Subcutaneous abdominal adipose tissue (tissue), 5 donors: ENCODE data around the gene SHC4.
"Not testable (repeated sequence)": the region's sequence is repeated elsewhere in the genome, so short reads cannot be mapped to it uniquely, and the experiment has no call there.

ENCODE experiments used
- H3K27ac ChIP-seq: one replicate; pipeline ENCODE4 v1.7.0; 2013; ENCODE audit warnings: low read depth, mild to moderate bottlenecking, inconsistent platforms, low read length, moderate library complexity
- H3K27me3 ChIP-seq, 5 donors: one replicate each; pipeline ENCODE4 v1.7.0; 2013; ENCODE audit warnings: low read length in 5 of 5, inconsistent platforms in 1 of 5; ENCODE audit not compliant: control insufficient read depth in 5 of 5, insufficient read depth in 4 of 5
- H3K36me3 ChIP-seq, 5 donors: one replicate each; pipeline ENCODE4 v1.7.0; 2013; ENCODE audit warnings: low read length in 5 of 5; ENCODE audit not compliant: control insufficient read depth in 5 of 5, insufficient read depth in 5 of 5
- H3K4me1 ChIP-seq, 5 donors: one replicate each; pipeline ENCODE4 v1.7.0; 2013; ENCODE audit warnings: low read length in 5 of 5, mild to moderate bottlenecking in 3 of 5, moderate library complexity in 1 of 5; ENCODE audit not compliant: control insufficient read depth in 5 of 5, insufficient read depth in 5 of 5
- H3K4me3 ChIP-seq, 5 donors: one replicate each; pipeline ENCODE4 v1.7.0; 2013; ENCODE audit warnings: low read length in 5 of 5, low read depth in 1 of 5
- H3K9ac ChIP-seq, 5 donors: one replicate each; pipeline ENCODE4 v1.7.0; 2013; ENCODE audit warnings: low read length in 5 of 5, mild to moderate bottlenecking in 4 of 5, moderate library complexity in 3 of 5
- H3K9me3 ChIP-seq, 5 donors: one replicate each; pipeline ENCODE4 v1.7.0; 2013; ENCODE audit warnings: low read length in 5 of 5; ENCODE audit not compliant: control insufficient read depth in 5 of 5
- donor health status: healthy.
- donor health status: healthy.
- donor health status: healthy.
- donor health status: healthy.
- donor health status: healthy.

SHC4 gene

DNA sequence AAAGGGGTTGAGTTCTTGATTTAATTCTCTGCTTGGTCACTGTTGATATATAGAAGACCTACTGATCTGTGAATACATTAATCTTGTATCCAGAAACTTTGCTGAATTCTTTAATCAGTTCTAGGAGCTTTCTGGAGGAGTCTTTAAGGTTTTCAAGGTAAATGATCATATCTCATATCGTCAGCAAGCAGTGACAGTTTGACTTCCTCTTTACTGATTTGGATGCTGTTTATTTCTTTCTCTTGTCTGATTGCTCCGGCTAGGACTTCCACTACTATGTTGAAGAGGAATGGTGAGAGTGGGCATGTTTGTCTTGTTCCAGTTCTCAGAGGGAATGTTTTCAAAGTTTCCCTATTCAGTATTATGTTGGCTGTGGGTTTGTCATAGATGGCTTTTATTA lies 54.4 kb downstream of the SHC4 start:
- not testable (repeated sequence) for H3K9me3 ChIP-seq, H3K36me3 ChIP-seq, H3K27me3 ChIP-seq, H3K27ac ChIP-seq, H3K9ac ChIP-seq, H3K4me1 ChIP-seq, H3K4me3 ChIP-seq

DNA sequence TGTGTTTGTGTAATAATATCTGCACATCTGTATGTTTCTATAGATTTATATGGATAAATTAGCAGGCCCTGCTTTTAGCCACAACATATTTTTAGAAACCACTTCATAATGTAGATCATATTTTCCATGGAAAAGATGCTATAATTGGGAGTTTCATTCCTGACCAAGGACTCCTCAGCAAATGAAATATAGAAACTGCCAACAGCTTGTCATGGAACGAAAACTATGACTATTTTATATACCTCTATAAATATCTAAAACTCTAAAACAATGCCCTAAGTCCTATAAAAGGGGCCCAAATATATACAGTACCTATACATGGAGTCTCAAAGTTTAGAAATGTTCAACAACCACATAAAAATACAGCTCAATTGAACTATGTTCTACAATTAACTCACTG lies 57.9 kb downstream of the SHC4 start:
- no peaks in the 10 kb centered on the region for H3K27me3 ChIP-seq
- H3K4me3 ChIP-seq = no peak overlapping the region

DNA sequence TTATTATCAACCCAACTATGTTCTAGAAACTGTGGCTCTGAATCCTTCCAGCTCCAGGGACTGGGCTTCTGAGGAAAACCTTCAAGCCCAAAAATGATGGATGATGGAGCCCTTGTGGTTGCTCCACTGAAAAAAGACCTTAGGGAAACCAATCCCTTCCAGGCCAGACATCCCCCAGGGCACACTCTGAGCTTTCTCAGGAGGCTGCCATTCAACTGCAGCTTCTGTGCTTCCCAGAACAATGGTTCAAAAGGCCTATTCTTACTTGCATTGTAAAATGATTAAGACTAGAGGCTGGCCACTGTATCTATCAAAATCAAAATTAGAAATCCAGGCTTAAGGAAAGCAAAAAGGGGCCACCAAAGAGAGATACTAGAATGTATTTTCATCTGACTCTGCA lies 58.5 kb downstream of the SHC4 start:
- Histone ChIP-seq H3K4me1 (no peaks in the 10 kb centered on the region), H3K9me3 (no peaks in the 10 kb centered on the region), H3K36me3 (no peaks in the 10 kb centered on the region), H3K4me3 (no peak overlapping the region), H3K27ac (no peak overlapping the region), H3K9ac (no peak overlapping the region), H3K27me3 (no peaks in the 10 kb centered on the region)

More for the DNA sequence above, 57.9 kb downstream of the SHC4 start:
- Histone ChIP-seq H3K9ac (no peak overlapping the region), H3K36me3 (no peaks in the 10 kb centered on the region), H3K9me3 (no peaks in the 10 kb centered on the region), H3K4me1 (no peaks in the 10 kb centered on the region), H3K27ac (no peak overlapping the region)

DNA sequence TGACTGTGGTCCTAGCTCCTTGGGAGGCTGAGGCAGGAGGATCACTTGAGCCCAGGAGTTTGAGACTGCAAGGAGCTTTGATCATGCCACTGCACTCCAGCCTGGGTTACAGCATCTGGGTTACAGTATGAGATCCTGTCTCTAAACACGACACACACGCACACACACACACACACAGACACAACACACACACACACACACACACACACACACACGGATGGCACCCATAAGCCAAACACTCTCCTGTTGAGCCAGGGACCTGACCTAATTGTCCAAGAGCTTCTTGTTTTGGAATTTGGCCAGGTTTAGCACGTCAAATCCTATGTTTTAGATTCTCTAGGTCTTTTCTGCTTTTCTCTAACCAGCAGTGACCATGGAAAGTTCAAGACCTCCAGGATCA lies 59.0 kb downstream of the SHC4 start:
- Histone ChIP-seq H3K36me3 (no peaks in the 10 kb centered on the region), H3K27me3 (peaks cover 0 to 2% (median 0%) of the 10 kb centered on the region in 5 donors), H3K9ac (no peak overlapping the region), H3K9me3 (no peaks in the 10 kb centered on the region), H3K4me3 (no peak overlapping the region), H3K4me1 (no peaks in the 10 kb centered on the region), H3K27ac (no peak overlapping the region)

DNA sequence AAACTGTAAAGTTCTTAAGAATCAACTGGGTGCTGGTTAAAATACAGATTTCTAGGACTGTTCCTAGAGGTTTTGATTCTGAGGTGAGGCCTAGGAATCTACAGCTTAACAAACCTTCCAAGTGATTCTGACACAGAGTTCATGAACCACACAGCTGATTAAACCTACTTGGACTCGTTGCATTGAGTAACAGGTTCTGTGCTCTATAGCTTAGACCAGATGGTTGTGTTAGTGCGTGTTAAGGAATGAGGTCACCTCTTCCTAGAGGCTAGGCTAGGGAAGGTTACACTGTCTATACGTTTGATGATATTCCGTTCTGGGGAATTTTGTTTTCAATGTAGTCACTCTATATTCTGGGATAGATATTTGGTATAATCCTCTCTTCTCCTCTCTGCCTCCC lies 63.9 kb downstream of the SHC4 start:
- Histone ChIP-seq H3K4me1 (peaks cover 0 to 12% (median 3%) of the 10 kb centered on the region in 5 donors), H3K4me3 (no peak overlapping the region), H3K9ac (no peak overlapping the region), H3K9me3 (no peaks in the 10 kb centered on the region), H3K36me3 (no peaks in the 10 kb centered on the region), H3K27ac (no peak overlapping the region), H3K27me3 (peaks cover 0 to 10% (median 3%) of the 10 kb centered on the region in 5 donors)

DNA sequence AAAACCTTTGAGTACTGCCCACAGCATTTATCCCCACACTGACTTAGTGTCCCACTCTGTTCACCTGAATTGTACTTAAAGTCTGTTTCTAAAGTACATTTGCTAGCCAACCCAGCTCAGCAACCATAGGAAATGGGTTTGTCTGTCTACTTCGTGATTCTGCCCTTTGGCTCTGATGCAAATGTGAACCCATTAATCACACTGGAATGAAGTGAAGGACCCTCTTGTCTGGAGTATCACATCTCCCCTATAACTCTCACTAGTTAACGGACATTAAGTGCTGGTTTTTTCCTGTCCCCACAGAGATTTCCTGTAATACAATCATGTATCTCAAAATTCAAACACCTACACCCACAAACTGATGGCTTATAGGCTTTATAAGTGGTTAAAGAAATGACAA lies 65.3 kb downstream of the SHC4 start:
- Histone ChIP-seq H3K4me3 (no peak overlapping the region), H3K36me3 (no peaks in the 10 kb centered on the region), H3K27me3 (peaks cover 0 to 10% (median 3%) of the 10 kb centered on the region in 5 donors), H3K27ac (no peak overlapping the region), H3K9me3 (no peaks in the 10 kb centered on the region), H3K9ac (no peak overlapping the region), H3K4me1 (peaks cover 0 to 12% (median 3%) of the 10 kb centered on the region in 5 donors)

DNA sequence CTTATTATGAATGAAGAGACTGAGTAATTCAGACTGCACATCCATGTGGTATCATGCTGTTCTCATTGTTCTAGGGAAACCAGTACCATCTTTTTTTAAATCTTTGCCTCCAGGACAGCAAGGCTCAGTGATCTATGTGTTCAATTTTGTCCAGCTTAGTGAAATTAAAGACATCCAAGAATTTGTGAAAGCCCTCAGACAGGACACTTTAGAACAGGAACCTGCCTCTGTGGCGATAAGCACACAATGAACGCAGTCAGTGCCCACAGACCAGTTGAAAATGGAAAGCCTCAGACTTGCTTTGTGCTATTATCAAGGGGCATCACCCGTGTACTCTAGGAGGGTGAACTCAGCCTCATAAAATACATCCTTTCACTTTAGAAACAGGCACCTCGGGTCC lies 65.7 kb downstream of the SHC4 start:
- no peak overlapping the region for H3K4me3 ChIP-seq

DNA sequence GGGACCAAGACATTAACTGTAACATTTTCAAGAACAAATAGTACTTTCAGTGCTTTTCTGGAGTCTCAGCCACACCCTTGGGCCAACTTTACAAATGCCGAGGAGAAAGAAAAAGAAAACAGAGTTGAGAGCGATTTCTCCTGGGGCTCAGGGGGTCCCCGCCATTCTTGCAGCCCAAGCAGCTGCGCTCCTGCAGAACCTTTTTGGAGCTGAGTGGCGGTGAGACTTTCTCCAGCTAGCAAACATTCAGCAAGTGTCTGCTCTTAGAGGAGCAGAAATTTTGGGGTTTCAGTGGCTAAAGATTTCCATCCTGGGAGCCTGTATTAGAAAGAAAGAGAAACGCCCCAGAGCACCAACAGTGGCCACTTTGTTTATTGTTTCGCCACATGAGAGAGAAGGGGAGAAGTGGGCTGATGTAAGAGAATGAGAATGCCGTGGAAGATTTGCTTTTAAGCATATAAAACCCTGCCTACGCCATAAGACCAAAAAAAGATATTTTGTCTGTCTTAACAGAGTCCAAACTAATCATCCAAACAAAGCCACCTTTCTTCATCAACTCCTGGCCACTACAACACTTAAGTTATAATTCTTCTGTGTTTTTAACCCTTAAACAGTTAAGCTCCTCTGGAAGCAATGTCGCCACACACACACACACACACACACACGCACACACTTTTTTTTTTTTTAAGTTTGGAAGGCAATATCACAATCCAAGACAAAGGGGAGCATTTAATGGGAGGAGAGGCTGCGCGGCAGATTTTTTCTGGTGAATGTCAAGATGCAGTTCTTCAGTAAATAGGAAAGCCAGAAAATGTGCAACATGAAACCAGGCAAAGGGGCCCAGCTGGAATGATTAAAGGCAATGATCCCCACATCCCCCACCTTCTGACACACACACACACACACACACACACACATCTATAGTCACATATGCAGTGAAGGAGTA lies 66.6 kb downstream of the SHC4 start:
- Histone ChIP-seq H3K27ac (no peak overlapping the region), H3K4me1 (peaks cover 0 to 12% (median 3%) of the 10 kb centered on the region in 5 donors), H3K27me3 (peaks cover 0 to 10% (median 3%) of the 10 kb centered on the region in 5 donors), H3K9ac (no peak overlapping the region), H3K9me3 (no peaks in the 10 kb centered on the region), H3K36me3 (no peaks in the 10 kb centered on the region), H3K4me3 (peak overlapping the region in 4 of 5 donors; percentile 9 to 48 (median 30))

More for the DNA sequence above, 65.7 kb downstream of the SHC4 start:
- Histone ChIP-seq H3K27ac (no peak overlapping the region), H3K27me3 (peaks cover 0 to 10% (median 3%) of the 10 kb centered on the region in 5 donors), H3K36me3 (no peaks in the 10 kb centered on the region), H3K9me3 (no peaks in the 10 kb centered on the region), H3K9ac (no peak overlapping the region), H3K4me1 (peaks cover 0 to 12% (median 3%) of the 10 kb centered on the region in 5 donors)

DNA sequence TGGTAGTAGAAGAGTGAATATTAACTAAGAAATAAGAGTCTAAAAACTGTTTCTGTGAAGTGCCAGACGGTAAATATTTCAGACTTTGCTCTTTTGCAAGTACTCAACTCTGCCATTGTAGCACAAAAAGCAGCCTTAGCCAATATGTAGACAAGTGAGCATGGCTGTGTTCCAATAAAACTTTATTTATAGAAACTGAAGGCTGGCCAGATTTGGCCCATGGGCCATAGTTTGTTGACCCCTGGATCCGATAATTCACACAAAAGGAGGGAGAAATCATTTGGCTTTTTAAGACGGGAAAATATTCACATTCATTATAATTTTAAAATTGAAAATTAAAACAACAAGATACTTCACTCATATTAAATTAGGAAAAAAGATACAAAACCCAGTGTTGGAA lies 70.4 kb downstream of the SHC4 start:
- Histone ChIP-seq H3K9ac (no peak overlapping the region), H3K36me3 (no peaks in the 10 kb centered on the region), H3K4me1 (peaks cover 0 to 12% (median 3%) of the 10 kb centered on the region in 5 donors), H3K27ac (no peak overlapping the region), H3K9me3 (no peaks in the 10 kb centered on the region), H3K4me3 (no peak overlapping the region), H3K27me3 (peaks cover 0 to 8% (median 3%) of the 10 kb centered on the region in 5 donors)

DNA sequence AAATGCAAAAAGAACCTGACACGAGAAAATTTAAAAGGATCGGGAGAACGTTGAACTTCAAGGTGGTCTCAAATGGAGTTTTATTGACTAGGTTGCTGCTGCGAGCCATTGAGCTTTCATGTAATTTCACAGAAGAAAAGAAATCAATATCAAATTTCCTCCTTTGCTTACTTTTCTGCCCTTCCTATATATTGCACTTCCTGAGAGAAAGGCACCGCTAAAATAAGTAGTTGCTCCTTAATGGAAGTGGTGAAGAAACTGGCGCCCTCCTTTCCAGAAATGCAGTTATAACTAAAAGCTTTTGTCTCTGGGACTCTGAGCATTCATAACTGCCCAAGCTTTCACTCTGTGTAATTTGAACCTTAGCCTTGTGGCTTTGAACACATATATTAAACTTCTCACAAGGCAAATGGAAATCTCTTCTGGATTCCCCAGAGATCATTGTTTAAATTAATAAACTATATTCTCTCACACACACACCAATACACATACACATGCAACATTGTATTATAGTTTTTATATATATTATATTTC lies 72.4 kb downstream of the SHC4 start:
- no peak overlapping the region for H3K4me3 ChIP-seq
- no peak overlapping the region for H3K9ac ChIP-seq
- no peaks in the 10 kb centered on the region for H3K9me3 ChIP-seq
- no peaks in the 10 kb centered on the region for H3K36me3 ChIP-seq
- no peaks in the 10 kb centered on the region for H3K4me1 ChIP-seq
- H3K27me3 ChIP-seq = peaks cover 0 to 4% (median 0%) of the 10 kb centered on the region in 5 donors
- no peak overlapping the region for H3K27ac ChIP-seq
